ENCODE data around the gene BIRC6.

Gene BIRC6

DNA sequence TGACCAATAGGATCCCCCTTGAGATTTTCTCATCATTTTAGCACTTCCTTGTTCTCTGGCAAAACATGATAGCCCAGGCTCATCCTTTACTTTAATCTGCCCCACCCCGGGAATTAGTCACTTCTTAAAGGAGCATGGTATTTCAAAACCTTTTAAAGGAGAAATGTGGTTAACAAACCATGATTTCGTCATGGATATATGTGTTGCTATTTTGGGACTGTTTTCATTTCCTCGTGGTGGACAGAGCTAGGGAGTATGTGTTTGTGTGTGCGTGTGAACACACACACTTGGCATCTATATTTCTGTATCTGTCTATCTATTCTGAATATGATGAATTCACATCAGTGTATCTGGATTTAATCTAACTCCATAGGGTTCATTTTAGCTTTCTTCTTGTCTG, 128.1 kb downstream of the BIRC6 start:
- no peaks in the 10 kb centered on the region for H3K27me3 ChIP-seq (ENCODE audit: low read length)
- H3K9me3 ChIP-seq (ENCODE audit: insufficient read depth, low read length), result no peaks in the 10 kb centered on the region
- no peak overlapping the region for H2AFZ ChIP-seq (ENCODE audit: low read depth, low read length, severe bottlenecking)
- no peak for TF ChIP-seq EZH2phosphoT487 (conservative IDR thresholded peaks at IDR 0.05; ENCODE audit: low read length)
- TF ChIP-seq, protein P1, sequence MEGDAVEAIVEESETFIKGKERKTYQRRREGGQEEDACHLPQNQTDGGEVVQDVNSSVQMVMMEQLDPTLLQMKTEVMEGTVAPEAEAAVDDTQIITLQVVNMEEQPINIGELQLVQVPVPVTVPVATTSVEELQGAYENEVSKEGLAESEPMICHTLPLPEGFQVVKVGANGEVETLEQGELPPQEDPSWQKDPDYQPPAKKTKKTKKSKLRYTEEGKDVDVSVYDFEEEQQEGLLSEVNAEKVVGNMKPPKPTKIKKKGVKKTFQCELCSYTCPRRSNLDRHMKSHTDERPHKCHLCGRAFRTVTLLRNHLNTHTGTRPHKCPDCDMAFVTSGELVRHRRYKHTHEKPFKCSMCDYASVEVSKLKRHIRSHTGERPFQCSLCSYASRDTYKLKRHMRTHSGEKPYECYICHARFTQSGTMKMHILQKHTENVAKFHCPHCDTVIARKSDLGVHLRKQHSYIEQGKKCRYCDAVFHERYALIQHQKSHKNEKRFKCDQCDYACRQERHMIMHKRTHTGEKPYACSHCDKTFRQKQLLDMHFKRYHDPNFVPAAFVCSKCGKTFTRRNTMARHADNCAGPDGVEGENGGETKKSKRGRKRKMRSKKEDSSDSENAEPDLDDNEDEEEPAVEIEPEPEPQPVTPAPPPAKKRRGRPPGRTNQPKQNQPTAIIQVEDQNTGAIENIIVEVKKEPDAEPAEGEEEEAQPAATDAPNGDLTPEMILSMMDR (IDR thresholded peaks at IDR 0.05; ENCODE audit: insufficient read depth, low read length, poor library complexity, severe bottlenecking), result no peak
- no peak overlapping the region for H3K27ac ChIP-seq (ENCODE audit: low read depth, low read length)
- H3K9ac ChIP-seq (ENCODE audit: low read length), result no peak overlapping the region
- H3K4me3 ChIP-seq (ENCODE audit: insufficient read depth, low read length, poor library complexity, severe bottlenecking), result no peak overlapping the region
- no peaks in the 10 kb centered on the region for H4K20me1 ChIP-seq (ENCODE audit: low read depth, low read length)
- peaks cover 62% of the 10 kb centered on the region for H3K36me3 ChIP-seq (ENCODE audit: low read length)
- H3F3A ChIP-seq (ENCODE audit: insufficient read depth), result peaks cover 2% of the 10 kb centered on the region; the same call in 1 of the 2 replicates
- no peak overlapping the region for H3K4me2 ChIP-seq (ENCODE audit: low read depth, low read length, poor library complexity, severe bottlenecking)
- H3K79me2 ChIP-seq (ENCODE audit: insufficient read depth, low read length), result no peaks in the 10 kb centered on the region
- no peaks in the 10 kb centered on the region for H3K9me2 ChIP-seq (replicated peaks; ENCODE audit: insufficient read depth, low read length)

DNA sequence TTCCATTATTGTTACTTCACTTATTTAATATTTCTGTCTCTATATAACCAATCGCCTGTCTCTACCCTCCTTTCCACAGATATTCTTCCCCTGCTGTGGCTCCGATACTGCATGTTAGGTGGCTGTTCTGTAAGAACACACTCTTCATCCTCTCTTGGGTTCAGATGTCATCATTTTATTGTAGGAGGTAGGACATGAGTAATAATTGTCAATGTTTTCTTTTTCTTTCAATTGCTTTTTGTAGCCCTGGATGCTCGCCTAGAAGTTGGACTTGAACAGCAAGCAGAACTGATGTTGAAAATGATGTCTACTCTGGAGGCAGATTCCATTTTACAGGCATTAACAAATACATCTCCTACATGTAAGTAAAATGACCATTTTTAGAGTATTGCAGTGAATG, 128.6 kb downstream of the BIRC6 start:
- Histone ChIP-seq H3K4me2 (ENCODE audit: low read depth, low read length, poor library complexity, severe bottlenecking) (no peak overlapping the region), H3K9me3 (ENCODE audit: insufficient read depth, low read length) (no peaks in the 10 kb centered on the region), H3K9ac (ENCODE audit: low read length) (no peak overlapping the region), H3K27ac (ENCODE audit: low read depth, low read length) (no peak overlapping the region), H2AFZ (ENCODE audit: low read depth, low read length, severe bottlenecking) (no peak overlapping the region), H3F3A (ENCODE audit: insufficient read depth) (no peaks in the 10 kb centered on the region; the same call in 1 of the 2 replicates), H3K36me3 (ENCODE audit: low read length) (peaks cover 60% of the 10 kb centered on the region; the same call in 1 of the 2 replicates), H3K4me3 (ENCODE audit: insufficient read depth, low read length, poor library complexity, severe bottlenecking) (no peak overlapping the region), H3K79me2 (ENCODE audit: insufficient read depth, low read length) (no peaks in the 10 kb centered on the region), H3K9me2 (replicated peaks; ENCODE audit: insufficient read depth, low read length) (no peaks in the 10 kb centered on the region), H4K20me1 (ENCODE audit: low read depth, low read length) (no peaks in the 10 kb centered on the region), H3K27me3 (ENCODE audit: low read length) (no peaks in the 10 kb centered on the region)
- TF ChIP-seq, protein P1 (IDR thresholded peaks at IDR 0.05; ENCODE audit: insufficient read depth, low read length, poor library complexity, severe bottlenecking), result no peak
- TF ChIP-seq EZH2phosphoT487 (conservative IDR thresholded peaks at IDR 0.05; ENCODE audit: low read length), result no peak

DNA sequence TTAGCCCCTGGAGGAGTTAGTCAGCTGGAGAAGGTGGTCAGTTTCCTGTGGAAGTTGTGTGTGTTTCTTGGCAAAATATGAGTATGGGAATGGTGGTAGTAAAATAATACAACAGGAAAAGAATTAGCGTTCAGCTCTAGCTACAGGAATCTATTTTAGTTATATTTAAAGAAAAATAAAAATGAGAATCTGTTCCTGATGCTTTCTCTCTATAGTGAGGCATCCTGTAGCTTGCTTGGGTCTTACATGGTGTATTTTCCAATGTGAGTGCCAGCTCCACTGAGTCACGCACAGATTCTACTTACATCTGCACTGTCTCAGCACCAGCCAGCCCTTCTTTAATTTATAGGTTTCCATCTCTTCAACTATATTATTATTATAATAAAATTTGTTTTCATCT, 132.2 kb downstream of the BIRC6 start:
- Histone ChIP-seq H3K9me3 (ENCODE audit: insufficient read depth, low read length) (no peaks in the 10 kb centered on the region), H3K79me2 (ENCODE audit: insufficient read depth, low read length) (no peaks in the 10 kb centered on the region), H4K20me1 (ENCODE audit: low read depth, low read length) (no peaks in the 10 kb centered on the region; the same call in 1 of the 2 replicates), H3F3A (ENCODE audit: insufficient read depth) (peaks cover 19% of the 10 kb centered on the region; the same call in 1 of the 2 replicates), H3K4me2 (ENCODE audit: low read depth, low read length, poor library complexity, severe bottlenecking) (no peak overlapping the region), H3K9ac (ENCODE audit: low read length) (no peak overlapping the region), H3K36me3 (ENCODE audit: low read length) (peaks cover 64% of the 10 kb centered on the region), H3K27ac (ENCODE audit: low read depth, low read length) (no peak overlapping the region), H2AFZ (ENCODE audit: low read depth, low read length, severe bottlenecking) (no peak overlapping the region), H3K9me2 (replicated peaks; ENCODE audit: insufficient read depth, low read length) (no peaks in the 10 kb centered on the region), H3K4me3 (ENCODE audit: insufficient read depth, low read length, poor library complexity, severe bottlenecking) (no peak overlapping the region), H3K27me3 (ENCODE audit: low read length) (no peaks in the 10 kb centered on the region)
- no peak for TF ChIP-seq EZH2phosphoT487 (conservative IDR thresholded peaks at IDR 0.05; ENCODE audit: low read length)
- TF ChIP-seq, protein P1 (IDR thresholded peaks at IDR 0.05; ENCODE audit: insufficient read depth, low read length, poor library complexity, severe bottlenecking), result no peak
